Right lobe of liver (tissue), 4 donors: ENCODE data around the gene CTSW.

ENCODE experiments used
- POLR2A ChIP-seq: fragments of 450-650 bp; IDR thresholded peaks from one replicate; pipeline ENCODE4 v1.6.1; 2017; ENCODE audit warnings: antibody characterized with exemption, mild to moderate bottlenecking
- TF ChIP-seq, protein P1 (sequence below), 4 donors: fragments of 200-600 bp in 3 of 4; fragments of 450-650 bp in 1 of 4; IDR thresholded peaks; one replicate each; pipeline versions ENCODE4 v1.5.1 to v1.8.0; 2016 to 2022; ENCODE audit warnings: antibody characterized with exemption in 4 of 4, mild to moderate bottlenecking in 2 of 4
- donor health status: DM: no; HTN: no; CAD: no.
- donor health status: DM: no; HTN: no; CAD: no.
- donor health status: DM: no; HTN: yes; CAD: no.

DNA sequence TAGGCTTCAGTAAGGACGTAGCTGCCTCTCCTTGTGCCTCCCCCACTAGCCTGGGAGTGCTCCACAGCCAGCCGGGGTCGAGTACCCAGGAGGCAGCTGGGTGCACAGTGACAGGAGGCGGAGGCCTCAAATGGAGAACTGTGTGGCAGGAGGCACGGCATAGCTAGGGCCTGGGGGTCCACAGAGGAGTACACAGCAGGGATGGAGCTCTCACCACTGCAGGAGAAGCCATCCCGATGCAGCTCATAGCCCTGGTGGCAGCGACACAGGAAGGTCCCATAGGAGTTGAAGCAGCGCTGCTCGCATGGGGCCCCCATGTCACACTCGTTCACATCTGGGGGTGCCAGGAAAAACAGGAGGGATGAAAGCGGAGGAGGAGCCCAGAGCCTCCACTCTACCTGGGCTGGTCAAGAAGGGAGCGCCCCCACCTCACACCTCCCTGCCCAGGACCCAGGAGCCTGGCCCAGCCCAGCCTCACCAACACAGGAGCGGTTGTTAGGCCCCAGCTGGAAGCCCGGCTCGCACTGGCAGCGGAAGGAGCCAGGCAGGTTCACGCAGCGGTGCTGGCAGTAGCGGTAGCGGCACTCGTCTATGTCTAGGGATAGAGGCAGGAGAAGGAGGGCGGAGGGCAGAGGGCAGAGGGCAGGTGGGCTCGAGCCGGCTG is 9.9 kb upstream of the CTSW start:
- TF ChIP-seq, protein P1, sequence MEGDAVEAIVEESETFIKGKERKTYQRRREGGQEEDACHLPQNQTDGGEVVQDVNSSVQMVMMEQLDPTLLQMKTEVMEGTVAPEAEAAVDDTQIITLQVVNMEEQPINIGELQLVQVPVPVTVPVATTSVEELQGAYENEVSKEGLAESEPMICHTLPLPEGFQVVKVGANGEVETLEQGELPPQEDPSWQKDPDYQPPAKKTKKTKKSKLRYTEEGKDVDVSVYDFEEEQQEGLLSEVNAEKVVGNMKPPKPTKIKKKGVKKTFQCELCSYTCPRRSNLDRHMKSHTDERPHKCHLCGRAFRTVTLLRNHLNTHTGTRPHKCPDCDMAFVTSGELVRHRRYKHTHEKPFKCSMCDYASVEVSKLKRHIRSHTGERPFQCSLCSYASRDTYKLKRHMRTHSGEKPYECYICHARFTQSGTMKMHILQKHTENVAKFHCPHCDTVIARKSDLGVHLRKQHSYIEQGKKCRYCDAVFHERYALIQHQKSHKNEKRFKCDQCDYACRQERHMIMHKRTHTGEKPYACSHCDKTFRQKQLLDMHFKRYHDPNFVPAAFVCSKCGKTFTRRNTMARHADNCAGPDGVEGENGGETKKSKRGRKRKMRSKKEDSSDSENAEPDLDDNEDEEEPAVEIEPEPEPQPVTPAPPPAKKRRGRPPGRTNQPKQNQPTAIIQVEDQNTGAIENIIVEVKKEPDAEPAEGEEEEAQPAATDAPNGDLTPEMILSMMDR (IDR thresholded peaks at IDR 0.05), result no peak
- no peak for TF ChIP-seq POLR2A
